H1 (cell line): ENCODE data around the gene VDR. TPM values are rescaled to one million over a fixed set of nuclear protein-coding genes. Genes with fewer than 3 reads are reported as not detected.

Source experiments
- CHD7 ChIP-seq: fragments of 300-600 bp; sonication (generic); IDR thresholded peaks from 2 replicates; pipeline ENCODE4 v1.7.1; 2012; ENCODE audit warnings: low read length, moderate library complexity, mild to moderate bottlenecking, inconsistent platforms; ENCODE audit not compliant: insufficient replicate concordance
- SIX5 ChIP-seq: IDR thresholded peaks from 2 replicates; pipeline ENCODE4 v1.6.1; 2011; ENCODE audit warnings: mild to moderate bottlenecking, low read depth, low read length
- polyA plus RNA-seq, 7 experiments: library from polyadenylated mRNA; depleted of rRNA in 3 of 7; stranded (reverse) in 5 of 7; unstranded in 2 of 7; fragments of >200 nt in 5 of 7; fragments of 200-250 nt in 2 of 7; gene quantifications; 1 replicate in 5 of 7; 2 replicates in 1 of 7; 4 replicates in 1 of 7; pipeline versions ENCODE4 v1.2.1 to v1.2.3, GENCODE V29; 2011 to 2013; ENCODE audit warnings: missing spikeins in 2 of 7, mixed read lengths in 2 of 7
- total RNA-seq: library from RNA; stranded (reverse); fragmentation: NEBNext Ultra II Directional; extraction: Animal tissue kit (Norgen Biotek cat#: 25700); gene quantifications from 2 replicates; pipeline ENCODE4 v1.2.1, GENCODE V29; 2021

VDR gene
- total and polyA plus RNA-seq, 2 of the 8 experiments (the other 6 are each of a cell fraction or from before 2014, with no cell fraction given) = 0.44 to 0.65 TPM

- no peak for TF ChIP-seq CHD7
- no peak for TF ChIP-seq SIX5
Observed at GRCh38 chr12:47891356-47891755, 13.4 kb downstream of the VDR start (continued).
